OCI-LY3 (cell line): Measurements from ENCODE around the gene SENP1.
"Not testable (repeated sequence)": the region's sequence is repeated elsewhere in the genome, so short reads cannot be mapped to it uniquely, and the experiment has no call there.

Experiments used
- EZH2phosphoT487 ChIP-seq: fragments of 200-600 bp; shearing (Covaris generic); IDR thresholded peaks from 2 replicates; pipeline ENCODE4 v1.6.1; 2018; ENCODE audit warnings: antibody characterized with exemption, mixed run types, low read depth
- TF ChIP-seq, protein P1 (sequence below): fragments of 200-600, 300-600 bp; sonication (generic); IDR thresholded peaks from 2 replicates; pipeline ENCODE4 v1.5.1; 2014; ENCODE audit warnings: antibody characterized with exemption, low read length, low read depth

DNA sequence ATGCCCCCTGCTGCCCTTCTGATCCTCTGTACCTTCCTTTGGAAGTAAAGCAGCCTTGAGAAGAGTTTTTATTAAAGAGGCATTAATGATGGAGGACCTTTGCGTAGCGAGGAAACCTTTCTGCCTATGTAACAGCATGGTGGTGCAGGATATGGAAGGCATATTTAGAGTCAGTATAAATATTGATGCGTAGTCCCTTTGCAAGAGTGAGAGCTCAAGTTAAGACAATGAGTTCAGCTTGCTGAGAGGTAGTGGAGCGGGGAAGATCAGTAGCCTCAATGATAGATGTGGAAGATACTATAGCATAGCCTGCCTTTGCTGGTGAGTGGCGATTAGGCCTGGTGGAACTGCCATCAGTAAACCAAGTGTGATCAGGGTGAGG, 5.4 kb upstream of the SENP1 start:
- TF ChIP-seq, protein P1, sequence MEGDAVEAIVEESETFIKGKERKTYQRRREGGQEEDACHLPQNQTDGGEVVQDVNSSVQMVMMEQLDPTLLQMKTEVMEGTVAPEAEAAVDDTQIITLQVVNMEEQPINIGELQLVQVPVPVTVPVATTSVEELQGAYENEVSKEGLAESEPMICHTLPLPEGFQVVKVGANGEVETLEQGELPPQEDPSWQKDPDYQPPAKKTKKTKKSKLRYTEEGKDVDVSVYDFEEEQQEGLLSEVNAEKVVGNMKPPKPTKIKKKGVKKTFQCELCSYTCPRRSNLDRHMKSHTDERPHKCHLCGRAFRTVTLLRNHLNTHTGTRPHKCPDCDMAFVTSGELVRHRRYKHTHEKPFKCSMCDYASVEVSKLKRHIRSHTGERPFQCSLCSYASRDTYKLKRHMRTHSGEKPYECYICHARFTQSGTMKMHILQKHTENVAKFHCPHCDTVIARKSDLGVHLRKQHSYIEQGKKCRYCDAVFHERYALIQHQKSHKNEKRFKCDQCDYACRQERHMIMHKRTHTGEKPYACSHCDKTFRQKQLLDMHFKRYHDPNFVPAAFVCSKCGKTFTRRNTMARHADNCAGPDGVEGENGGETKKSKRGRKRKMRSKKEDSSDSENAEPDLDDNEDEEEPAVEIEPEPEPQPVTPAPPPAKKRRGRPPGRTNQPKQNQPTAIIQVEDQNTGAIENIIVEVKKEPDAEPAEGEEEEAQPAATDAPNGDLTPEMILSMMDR: not testable (repeated sequence)
- TF ChIP-seq EZH2phosphoT487: not testable (repeated sequence)
